Measurements from ENCODE around the gene PTPRU. TPM values are rescaled to one million over a fixed set of nuclear protein-coding genes. Genes with fewer than 3 reads are reported as not detected.

Gene PTPRU
- total RNA-seq (64.8 and 89.7 TPM in 2 replicates), polyA plus RNA-seq (23.2 and 37.4 TPM in 2 replicates)

DNA sequence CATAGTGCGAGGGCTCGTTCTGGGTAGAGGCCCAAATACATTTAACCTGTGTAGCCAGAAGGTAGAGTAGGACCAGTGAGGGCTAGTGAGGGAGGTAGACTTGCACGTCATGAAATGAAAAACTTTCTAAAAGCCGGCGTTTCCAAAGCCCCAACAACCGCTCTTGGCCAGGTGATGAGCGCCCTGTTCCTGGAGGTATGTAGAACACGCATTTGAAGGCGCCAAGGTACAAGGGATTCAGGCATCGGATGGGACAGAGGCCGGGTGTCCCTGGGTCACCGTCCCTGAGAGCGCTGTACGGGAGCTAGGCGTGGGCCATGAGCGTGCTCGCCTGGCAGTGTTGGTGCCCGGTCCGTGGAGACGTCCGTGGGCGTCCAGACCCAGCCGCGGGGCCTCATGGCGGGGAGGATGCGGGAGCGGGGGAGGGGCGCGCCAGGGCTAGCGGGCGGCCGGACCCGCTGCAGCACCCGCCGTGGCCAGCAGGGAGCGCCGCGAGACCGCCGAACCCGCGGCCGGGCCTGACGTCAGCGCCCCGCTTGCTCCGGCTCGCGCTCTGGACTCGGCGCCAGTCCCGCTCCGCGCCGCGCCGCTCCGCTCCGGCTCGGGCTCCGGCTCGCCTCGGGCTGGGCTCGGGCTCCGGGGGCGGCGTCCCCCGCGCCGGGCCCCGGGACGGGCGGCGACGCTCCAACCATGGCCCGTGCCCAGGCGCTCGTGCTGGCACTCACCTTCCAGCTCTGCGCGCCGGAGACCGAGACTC is at the start of gene PTPRU:
Gene PTPRU (plus strand): TSS at position 568 of the 757 bp plus-strand sequence. CDS start 123 bp downstream, at position 691.
- Histone ChIP-seq H3K27ac (no peak within 1 kb of the TSS), H3K27me3 (peaks cover 17% of the 10 kb centered on the region), H3K4me1 (ENCODE audit: low read depth) (peaks cover 5% of the 10 kb centered on the region), H3K9me3 (ENCODE audit: low read depth) (no peaks in the 10 kb centered on the region), H3K36me3 (no peaks in the 10 kb centered on the region), H3K4me3 (peak within 1 kb of the TSS; percentile 64)
- TF ChIP-seq, protein P1, sequence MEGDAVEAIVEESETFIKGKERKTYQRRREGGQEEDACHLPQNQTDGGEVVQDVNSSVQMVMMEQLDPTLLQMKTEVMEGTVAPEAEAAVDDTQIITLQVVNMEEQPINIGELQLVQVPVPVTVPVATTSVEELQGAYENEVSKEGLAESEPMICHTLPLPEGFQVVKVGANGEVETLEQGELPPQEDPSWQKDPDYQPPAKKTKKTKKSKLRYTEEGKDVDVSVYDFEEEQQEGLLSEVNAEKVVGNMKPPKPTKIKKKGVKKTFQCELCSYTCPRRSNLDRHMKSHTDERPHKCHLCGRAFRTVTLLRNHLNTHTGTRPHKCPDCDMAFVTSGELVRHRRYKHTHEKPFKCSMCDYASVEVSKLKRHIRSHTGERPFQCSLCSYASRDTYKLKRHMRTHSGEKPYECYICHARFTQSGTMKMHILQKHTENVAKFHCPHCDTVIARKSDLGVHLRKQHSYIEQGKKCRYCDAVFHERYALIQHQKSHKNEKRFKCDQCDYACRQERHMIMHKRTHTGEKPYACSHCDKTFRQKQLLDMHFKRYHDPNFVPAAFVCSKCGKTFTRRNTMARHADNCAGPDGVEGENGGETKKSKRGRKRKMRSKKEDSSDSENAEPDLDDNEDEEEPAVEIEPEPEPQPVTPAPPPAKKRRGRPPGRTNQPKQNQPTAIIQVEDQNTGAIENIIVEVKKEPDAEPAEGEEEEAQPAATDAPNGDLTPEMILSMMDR (IDR thresholded peaks at IDR 0.05; ENCODE audit: low read depth, low read length), result peak; percentile 43
- peak; percentile 80 to 91 for DNase-seq (ENCODE audit: low read depth in 1 of 2, low spot score in 1 of 2)

DNA sequence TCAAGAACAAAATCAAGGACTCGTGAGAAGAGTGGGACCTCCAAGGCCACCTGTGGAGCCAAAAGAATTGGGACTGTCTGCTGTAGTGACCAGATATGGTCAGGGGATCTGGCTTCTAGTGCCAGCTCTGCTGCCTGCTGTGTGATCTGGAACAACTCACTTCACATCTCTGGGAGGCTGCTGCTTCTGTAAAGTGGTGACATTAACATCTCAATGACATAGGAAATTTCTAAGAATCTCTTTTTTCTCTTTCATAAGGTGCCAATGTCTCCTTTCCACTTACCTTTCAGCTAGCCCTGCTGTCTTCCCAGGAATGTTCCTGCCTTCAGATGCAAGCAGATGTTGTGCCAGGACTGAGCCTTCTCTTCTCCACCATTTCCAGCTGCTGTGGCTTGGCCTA is 49.6 kb upstream of the PTPRU start:
- Histone ChIP-seq H3K4me1 (ENCODE audit: low read depth) (no peaks in the 10 kb centered on the region), H3K27ac (no peak overlapping the region), H3K36me3 (no peaks in the 10 kb centered on the region), H3K9me3 (ENCODE audit: low read depth) (no peaks in the 10 kb centered on the region), H3K4me3 (no peak overlapping the region), H3K27me3 (no peaks in the 10 kb centered on the region)
- TF ChIP-seq, protein P1 (IDR thresholded peaks at IDR 0.05; ENCODE audit: low read depth, low read length), result no peak
- no peak for DNase-seq (ENCODE audit: low read depth in 1 of 2, low spot score in 1 of 2)

DNA sequence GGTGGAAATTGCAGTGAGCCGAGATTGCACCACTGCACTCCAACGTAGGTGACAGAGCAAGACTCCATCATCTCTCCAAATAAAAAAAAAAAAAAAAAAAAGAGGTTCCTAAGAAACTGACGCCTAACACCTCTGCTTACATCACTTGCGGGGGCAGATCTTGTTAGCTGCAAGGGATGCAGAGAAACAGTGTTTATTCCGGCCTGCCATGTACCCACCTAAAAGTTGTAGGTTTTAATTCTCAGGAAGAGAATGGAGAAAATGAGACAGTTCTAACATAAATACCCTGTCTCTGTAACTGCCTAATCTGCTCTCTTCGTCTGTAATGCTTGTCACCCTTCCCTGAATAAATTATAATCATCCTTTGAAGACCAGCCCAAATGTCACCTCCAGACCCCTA is 45.6 kb upstream of the PTPRU start:
- Histone ChIP-seq H3K27me3 (no peaks in the 10 kb centered on the region), H3K4me1 (ENCODE audit: low read depth) (no peaks in the 10 kb centered on the region), H3K9me3 (ENCODE audit: low read depth) (no peaks in the 10 kb centered on the region)

DNA sequence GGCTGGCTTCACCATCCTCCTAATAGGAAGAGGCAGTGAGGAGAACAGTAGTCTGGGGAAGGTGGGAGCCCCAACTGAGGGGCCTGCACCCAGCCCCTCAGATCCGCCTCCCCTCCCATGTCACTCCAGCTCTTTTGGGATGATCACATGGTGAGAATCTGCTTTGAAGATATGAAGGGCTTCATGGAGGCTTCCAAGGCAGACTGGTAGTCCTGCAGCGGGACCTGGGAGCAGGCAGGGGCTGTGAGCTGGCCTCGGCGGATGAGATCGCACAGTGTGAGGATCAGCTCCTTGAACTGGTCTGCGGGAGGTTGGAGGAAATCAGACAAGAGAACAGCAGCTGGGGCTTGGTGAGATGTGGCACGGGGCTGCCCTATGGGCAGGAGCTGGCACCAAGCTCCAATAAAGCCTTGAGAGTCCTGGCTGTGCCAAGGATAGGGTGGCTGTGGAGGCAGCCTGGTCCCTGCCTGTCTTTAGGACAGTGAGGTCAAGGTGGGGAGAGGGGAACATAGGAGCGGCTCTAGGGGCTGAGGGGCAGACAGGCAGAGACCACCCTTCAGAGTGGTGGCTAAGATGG is 42.4 kb upstream of the PTPRU start:
- TF ChIP-seq, protein P1 (IDR thresholded peaks at IDR 0.05; ENCODE audit: low read depth, low read length), result no peak
- H3K4me1 ChIP-seq (ENCODE audit: low read depth), result peaks cover 3% of the 10 kb centered on the region
- no peak overlapping the region for H3K27ac ChIP-seq
- no peak overlapping the region for H3K4me3 ChIP-seq
- no peaks in the 10 kb centered on the region for H3K36me3 ChIP-seq
- no peaks in the 10 kb centered on the region for H3K27me3 ChIP-seq
- no peaks in the 10 kb centered on the region for H3K9me3 ChIP-seq (ENCODE audit: low read depth)
- no peak for DNase-seq (ENCODE audit: low read depth in 1 of 2, low spot score in 1 of 2)

More for the DNA sequence above, 45.6 kb upstream of the PTPRU start:
- Histone ChIP-seq H3K27ac (no peak overlapping the region), H3K36me3 (no peaks in the 10 kb centered on the region), H3K4me3 (no peak overlapping the region)
- TF ChIP-seq, protein P1 (IDR thresholded peaks at IDR 0.05; ENCODE audit: low read depth, low read length), result no peak
- no peak for DNase-seq (ENCODE audit: low read depth in 1 of 2, low spot score in 1 of 2)

DNA sequence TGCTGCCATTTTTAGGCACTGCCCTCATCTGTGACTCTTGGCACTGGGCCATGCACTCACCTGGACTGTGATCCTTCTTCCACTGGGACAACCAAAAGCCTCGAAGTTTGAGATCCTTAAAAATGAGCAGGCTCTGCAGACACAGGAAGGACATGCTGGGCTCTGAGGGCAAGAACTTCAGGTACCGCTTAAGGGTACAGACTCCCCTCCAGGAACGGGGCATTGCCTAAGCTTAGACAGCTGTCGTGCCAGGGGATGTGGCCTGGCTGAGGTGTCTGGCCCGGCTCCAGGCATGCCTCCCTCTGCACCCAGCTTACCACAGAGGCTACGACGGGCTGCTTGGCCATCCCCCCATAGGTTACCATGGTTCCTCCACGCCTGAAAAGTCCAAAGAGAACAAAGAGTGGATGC is 40.4 kb upstream of the PTPRU start:
- peaks cover 11% of the 10 kb centered on the region for H3K36me3 ChIP-seq
- no peak for DNase-seq (ENCODE audit: low read depth in 1 of 2, low spot score in 1 of 2)
- H3K27me3 ChIP-seq, result no peaks in the 10 kb centered on the region
- TF ChIP-seq, protein P1 (IDR thresholded peaks at IDR 0.05; ENCODE audit: low read depth, low read length), result no peak
- H3K9me3 ChIP-seq (ENCODE audit: low read depth), result no peaks in the 10 kb centered on the region
- H3K4me1 ChIP-seq (ENCODE audit: low read depth), result peaks cover 3% of the 10 kb centered on the region
- H3K27ac ChIP-seq, result no peak overlapping the region
- H3K4me3 ChIP-seq, result no peak overlapping the region

Data from cardiac muscle cell (in vitro differentiated cells and primary cell).